Measurements from ENCODE around the gene MARCOL. TPM values are rescaled to one million over a fixed set of nuclear protein-coding genes. Genes with fewer than 3 reads are reported as not detected.

The MARCOL gene
- total RNA-seq, 1 experiment from 2014 or later = not detected

GRCh38 chr5:148202531-148203203 lies 35.7 kb upstream of the MARCOL start, which contains the start of gene SPINK6 (continued):
- no peak for TF ChIP-seq ZNF281 (CRISPR knock-in tag; IDR thresholded peaks at IDR 0.05)
- no peak for TF ChIP-seq MXD4 (CRISPR knock-in tag; IDR thresholded peaks at IDR 0.05; ENCODE audit: borderline replicate concordance)
- no peak for TF ChIP-seq TP53 (CRISPR knock-in tag; IDR thresholded peaks at IDR 0.05)
- TF ChIP-seq CREM (CRISPR knock-in tag; IDR thresholded peaks at IDR 0.05) = no peak
- no peak for TF ChIP-seq ELF4 (CRISPR knock-in tag; IDR thresholded peaks at IDR 0.05; ENCODE audit: low read depth)
- TF ChIP-seq NFYB (CRISPR knock-in tag; conservative IDR thresholded peaks at IDR 0.05; ENCODE audit: low read depth) = no peak
- TF ChIP-seq ZNF532 (CRISPR knock-in tag; IDR thresholded peaks at IDR 0.05; ENCODE audit: borderline replicate concordance) = no peak
- TF ChIP-seq EMX1 (CRISPR knock-in tag; IDR thresholded peaks at IDR 0.05) = no peak
- TF ChIP-seq ZNF219 (CRISPR knock-in tag; IDR thresholded peaks at IDR 0.05; ENCODE audit: borderline replicate concordance) = no peak
- TF ChIP-seq JAZF1 (CRISPR knock-in tag; IDR thresholded peaks at IDR 0.05) = no peak
- TF ChIP-seq, protein P1, sequence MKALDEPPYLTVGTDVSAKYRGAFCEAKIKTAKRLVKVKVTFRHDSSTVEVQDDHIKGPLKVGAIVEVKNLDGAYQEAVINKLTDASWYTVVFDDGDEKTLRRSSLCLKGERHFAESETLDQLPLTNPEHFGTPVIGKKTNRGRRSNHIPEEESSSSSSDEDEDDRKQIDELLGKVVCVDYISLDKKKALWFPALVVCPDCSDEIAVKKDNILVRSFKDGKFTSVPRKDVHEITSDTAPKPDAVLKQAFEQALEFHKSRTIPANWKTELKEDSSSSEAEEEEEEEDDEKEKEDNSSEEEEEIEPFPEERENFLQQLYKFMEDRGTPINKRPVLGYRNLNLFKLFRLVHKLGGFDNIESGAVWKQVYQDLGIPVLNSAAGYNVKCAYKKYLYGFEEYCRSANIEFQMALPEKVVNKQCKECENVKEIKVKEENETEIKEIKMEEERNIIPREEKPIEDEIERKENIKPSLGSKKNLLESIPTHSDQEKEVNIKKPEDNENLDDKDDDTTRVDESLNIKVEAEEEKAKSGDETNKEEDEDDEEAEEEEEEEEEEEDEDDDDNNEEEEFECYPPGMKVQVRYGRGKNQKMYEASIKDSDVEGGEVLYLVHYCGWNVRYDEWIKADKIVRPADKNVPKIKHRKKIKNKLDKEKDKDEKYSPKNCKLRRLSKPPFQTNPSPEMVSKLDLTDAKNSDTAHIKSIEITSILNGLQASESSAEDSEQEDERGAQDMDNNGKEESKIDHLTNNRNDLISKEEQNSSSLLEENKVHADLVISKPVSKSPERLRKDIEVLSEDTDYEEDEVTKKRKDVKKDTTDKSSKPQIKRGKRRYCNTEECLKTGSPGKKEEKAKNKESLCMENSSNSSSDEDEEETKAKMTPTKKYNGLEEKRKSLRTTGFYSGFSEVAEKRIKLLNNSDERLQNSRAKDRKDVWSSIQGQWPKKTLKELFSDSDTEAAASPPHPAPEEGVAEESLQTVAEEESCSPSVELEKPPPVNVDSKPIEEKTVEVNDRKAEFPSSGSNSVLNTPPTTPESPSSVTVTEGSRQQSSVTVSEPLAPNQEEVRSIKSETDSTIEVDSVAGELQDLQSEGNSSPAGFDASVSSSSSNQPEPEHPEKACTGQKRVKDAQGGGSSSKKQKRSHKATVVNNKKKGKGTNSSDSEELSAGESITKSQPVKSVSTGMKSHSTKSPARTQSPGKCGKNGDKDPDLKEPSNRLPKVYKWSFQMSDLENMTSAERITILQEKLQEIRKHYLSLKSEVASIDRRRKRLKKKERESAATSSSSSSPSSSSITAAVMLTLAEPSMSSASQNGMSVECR (CRISPR knock-in tag; IDR thresholded peaks at IDR 0.05; ENCODE audit: borderline replicate concordance) = no peak
- TF ChIP-seq STAT6 (CRISPR knock-in tag; conservative IDR thresholded peaks at IDR 0.05; ENCODE audit: low read depth) = no peak
- TF ChIP-seq AFF4 (CRISPR knock-in tag; IDR thresholded peaks at IDR 0.05; ENCODE audit: borderline replicate concordance) = no peak

Measured in WTC11 (cell line).